HEK293 (cell line): ENCODE results near the gene POFUT2.
A peak's percentile ranks its signal among the peaks of the same experiment; 100 is the strongest.

Experiments used
- CTCF ChIA-PET: fragments of 350-600 bp; formaldehyde crosslinking; extraction: SDS; loops from one replicate; lab custom pipeline; 2021; ENCODE audit warnings: antibody characterized with exemption; lab: Yijun Ruan, JAX
- POLR2A ChIA-PET: fragments of 300-600 bp; formaldehyde crosslinking; extraction: SDS; loops from one replicate; lab custom pipeline; 2020; ENCODE audit warnings: antibody characterized with exemption, inconsistent platforms; lab: Yijun Ruan, JAX
- H3K27ac ChIP-seq: fragments of 200-500 bp; sonication (Bioruptor generic); 2 replicates; pipeline ENCODE4 v1.5.1; 2014; ENCODE audit warnings: low read depth, low read length, control low read depth, inconsistent platforms; ENCODE audit errors: extremely low read depth
- H3K36me3 ChIP-seq, 2 experiments: fragments of 200-500 bp in 1 of 2; sonication (Bioruptor generic) in 1 of 2; 1 replicate in 1 of 2; 2 replicates in 1 of 2; pipeline ENCODE4 v1.5.1; 2014 to 2017; ENCODE audit warnings: inconsistent platforms in 2 of 2, low read length in 2 of 2; ENCODE audit not compliant: control insufficient read depth in 2 of 2, insufficient read depth in 1 of 2
- H3K4me1 ChIP-seq: fragments of 200-500 bp; sonication (Bioruptor generic); 2 replicates; pipeline ENCODE4 v1.5.1; 2014; ENCODE audit warnings: mild to moderate bottlenecking, low read length, inconsistent platforms; ENCODE audit not compliant: control insufficient read depth, insufficient read depth
- H3K4me3 ChIP-seq: 2 replicates; pipeline ENCODE4 v1.5.1; 2011; ENCODE audit warnings: low read depth, mild to moderate bottlenecking, control low read depth, low read length, moderate library complexity
- H3K9me3 ChIP-seq: fragments of 200-500 bp; sonication (Bioruptor generic); 2 replicates; pipeline ENCODE4 v1.5.1; 2014; ENCODE audit warnings: low read depth, low read length, inconsistent platforms; ENCODE audit not compliant: control insufficient read depth, insufficient read depth
- BCL11A ChIP-seq: fragments of 450-650 bp; formaldehyde crosslinking; IDR thresholded peaks from 2 replicates; pipeline ENCODE4 v1.5.1; 2016; ENCODE audit warnings: low read depth, missing biosample characterization, missing genetic modification characterization
- GFI1B ChIP-seq: fragments of 450-650 bp; formaldehyde crosslinking; IDR thresholded peaks from 2 replicates; pipeline ENCODE4 v1.5.1; 2016; ENCODE audit warnings: missing biosample characterization, missing genetic modification characterization
- GLI4 ChIP-seq: fragments of 450-650 bp; formaldehyde crosslinking; IDR thresholded peaks from 2 replicates; pipeline ENCODE4 v1.5.1; 2016; ENCODE audit warnings: missing biosample characterization, missing genetic modification characterization
- HOXD13 ChIP-seq: sonication (generic); formaldehyde crosslinking; IDR thresholded peaks from 2 replicates; pipeline ENCODE4 v1.8.0; 2022; ENCODE audit warnings: missing genetic modification reagents, borderline replicate concordance
- KLF10 ChIP-seq: fragments of 450-650 bp; IDR thresholded peaks from 2 replicates; pipeline ENCODE4 v1.5.1; 2018; ENCODE audit warnings: missing biosample characterization, mild to moderate bottlenecking, missing genetic modification characterization
- PBX3 ChIP-seq: sonication (generic); formaldehyde crosslinking; IDR thresholded peaks from 2 replicates; pipeline ENCODE4 v1.8.1; 2022; ENCODE audit warnings: mild to moderate bottlenecking, moderate library complexity, missing genetic modification reagents
- REPIN1 ChIP-seq: fragments of 450-650 bp; formaldehyde crosslinking; IDR thresholded peaks from 2 replicates; pipeline ENCODE4 v1.5.1; 2017; ENCODE audit warnings: missing biosample characterization, missing genetic modification characterization, low read depth
- SCRT2 ChIP-seq: fragments of 450-650 bp; formaldehyde crosslinking; IDR thresholded peaks from 2 replicates; pipeline ENCODE4 v1.5.1; 2016; ENCODE audit warnings: missing biosample characterization, missing genetic modification characterization
- SP7 ChIP-seq: fragments of 450-650 bp; formaldehyde crosslinking; IDR thresholded peaks from 2 replicates; pipeline ENCODE4 v1.5.1; 2016; ENCODE audit warnings: missing biosample characterization, missing genetic modification characterization
- ZBTB17 ChIP-seq: fragments of 450-650 bp; formaldehyde crosslinking; IDR thresholded peaks from 2 replicates; pipeline ENCODE4 v1.5.1; 2016; ENCODE audit warnings: missing biosample characterization, missing genetic modification characterization
- ZBTB8A ChIP-seq: fragments of 450-650 bp; formaldehyde crosslinking; IDR thresholded peaks from 2 replicates; pipeline ENCODE4 v1.5.1; 2016; ENCODE audit warnings: missing biosample characterization, missing genetic modification characterization
- ZFHX2 ChIP-seq: fragments of 450-650 bp; formaldehyde crosslinking; conservative IDR thresholded peaks from 2 replicates; pipeline ENCODE4 v1.5.1; 2016; ENCODE audit warnings: missing biosample characterization, missing genetic modification characterization
- ZFP3 ChIP-seq: fragments of 450-650 bp; formaldehyde crosslinking; IDR thresholded peaks from 2 replicates; pipeline ENCODE4 v1.5.1; 2016; ENCODE audit warnings: low read depth, missing biosample characterization, missing genetic modification characterization
- ZIC2 ChIP-seq: fragments of 450-650 bp; formaldehyde crosslinking; IDR thresholded peaks from 2 replicates; pipeline ENCODE4 v1.5.1; 2016; ENCODE audit warnings: missing biosample characterization, missing genetic modification characterization
- ZNF16 ChIP-seq: fragments of 450-650 bp; formaldehyde crosslinking; IDR thresholded peaks from 2 replicates; pipeline ENCODE4 v1.5.1; 2016; ENCODE audit warnings: low read depth, missing biosample characterization, missing genetic modification characterization
- ZNF174 ChIP-seq: fragments of 450-650 bp; formaldehyde crosslinking; IDR thresholded peaks from 2 replicates; pipeline ENCODE4 v1.5.0; 2017; ENCODE audit warnings: missing biosample characterization, mild to moderate bottlenecking, missing genetic modification characterization
- ZNF221 ChIP-seq: fragments of 450-650 bp; formaldehyde crosslinking; IDR thresholded peaks from 2 replicates; pipeline ENCODE4 v1.5.1; 2017; ENCODE audit warnings: missing biosample characterization, missing genetic modification characterization, borderline replicate concordance
- ZNF280D ChIP-seq: fragments of 450-650 bp; formaldehyde crosslinking; IDR thresholded peaks from 2 replicates; pipeline ENCODE4 v1.5.1; 2016; ENCODE audit warnings: missing biosample characterization, missing genetic modification characterization
- ZNF404 ChIP-seq: fragments of 450-650 bp; formaldehyde crosslinking; IDR thresholded peaks from 2 replicates; pipeline ENCODE4 v1.5.1; 2017; ENCODE audit warnings: missing biosample characterization, missing genetic modification characterization
- ZNF48 ChIP-seq: fragments of 450-650 bp; formaldehyde crosslinking; IDR thresholded peaks from 2 replicates; pipeline ENCODE4 v1.5.1; 2016; ENCODE audit warnings: missing biosample characterization, missing genetic modification characterization
- ZNF501 ChIP-seq: fragments of 450-650 bp; formaldehyde crosslinking; IDR thresholded peaks from 2 replicates; pipeline ENCODE4 v1.5.1; 2016; ENCODE audit warnings: missing biosample characterization, missing genetic modification characterization
- ZNF530 ChIP-seq: fragments of 450-650 bp; formaldehyde crosslinking; IDR thresholded peaks from 2 replicates; pipeline ENCODE4 v1.5.1; 2016; ENCODE audit warnings: low read depth, missing biosample characterization, missing genetic modification characterization
- ZNF571 ChIP-seq: fragments of 450-650 bp; formaldehyde crosslinking; IDR thresholded peaks from 2 replicates; pipeline ENCODE4 v1.5.0; 2017; ENCODE audit warnings: missing biosample characterization, missing genetic modification characterization
- ZNF660 ChIP-seq: fragments of 450-650 bp; IDR thresholded peaks from 2 replicates; pipeline ENCODE4 v1.5.1; 2018; ENCODE audit warnings: missing biosample characterization, mild to moderate bottlenecking, missing genetic modification characterization
- ZNF768 ChIP-seq: fragments of 450-650 bp; formaldehyde crosslinking; IDR thresholded peaks from 2 replicates; pipeline ENCODE4 v1.5.1; 2018; ENCODE audit warnings: missing biosample characterization, mild to moderate bottlenecking, missing genetic modification characterization
- TF ChIP-seq, protein P1 (sequence below): fragments of 450-650 bp; formaldehyde crosslinking; IDR thresholded peaks from 2 replicates; pipeline ENCODE4 v1.5.1; 2016; ENCODE audit warnings: missing biosample characterization, missing genetic modification characterization
- TF ChIP-seq, protein P2 (sequence below): fragments of 450-650 bp; formaldehyde crosslinking; IDR thresholded peaks from 2 replicates; pipeline ENCODE4 v1.5.1; 2016; ENCODE audit warnings: missing biosample characterization, missing genetic modification characterization
- TF ChIP-seq, protein P3 (sequence below): fragments of 450-650 bp; formaldehyde crosslinking; IDR thresholded peaks from 2 replicates; pipeline ENCODE4 v1.5.1; 2016; ENCODE audit warnings: missing biosample characterization, missing genetic modification characterization

POFUT2 gene

GRCh38 chr21:45327441-45328197, 39.9 kb upstream of the POFUT2 start (continued):
- TF ChIP-seq ZNF768 (tag by site-specific recombination) (no peak), ZNF174 (tag by site-specific recombination) (no peak), ZNF530 (tag by site-specific recombination) (no peak), ZNF660 (no peak), ZBTB8A (tag by site-specific recombination) (no peak), GFI1B (tag by site-specific recombination) (no peak), ZNF48 (tag by site-specific recombination) (no peak)

GRCh38 chr21:45326891-45327440, 39.3 kb upstream of the POFUT2 start:
- no peaks in the 10 kb centered on the region for H3K36me3 ChIP-seq
- TF ChIP-seq ZNF221 (tag by site-specific recombination) (no peak), ZFHX2 (peak; percentile 47; the same call in 1 of the 2 replicates), ZBTB17 (no peak), PBX3 (CRISPR knock-in tag) (no peak), ZNF280D (no peak), ZNF501 (no peak), GLI4 (tag by site-specific recombination) (peak; percentile 99), ZNF571 (no peak), ZNF404 (tag by site-specific recombination) (no peak), ZIC2 (tag by site-specific recombination) (peak; percentile 59; the same call in 1 of the 2 replicates), ZNF16 (no peak), KLF10 (tag by site-specific recombination) (no peak), HOXD13 (no peak), REPIN1 (tag by site-specific recombination) (no peak), SCRT2 (tag by site-specific recombination) (peak; percentile 64), BCL11A (peak; percentile 29; the same call in 1 of the 2 replicates), ZFP3 (tag by site-specific recombination) (peak; percentile 69; the same call in 1 of the 2 replicates), SP7 (tag by site-specific recombination) (no peak)
- TF ChIP-seq, protein P1, sequence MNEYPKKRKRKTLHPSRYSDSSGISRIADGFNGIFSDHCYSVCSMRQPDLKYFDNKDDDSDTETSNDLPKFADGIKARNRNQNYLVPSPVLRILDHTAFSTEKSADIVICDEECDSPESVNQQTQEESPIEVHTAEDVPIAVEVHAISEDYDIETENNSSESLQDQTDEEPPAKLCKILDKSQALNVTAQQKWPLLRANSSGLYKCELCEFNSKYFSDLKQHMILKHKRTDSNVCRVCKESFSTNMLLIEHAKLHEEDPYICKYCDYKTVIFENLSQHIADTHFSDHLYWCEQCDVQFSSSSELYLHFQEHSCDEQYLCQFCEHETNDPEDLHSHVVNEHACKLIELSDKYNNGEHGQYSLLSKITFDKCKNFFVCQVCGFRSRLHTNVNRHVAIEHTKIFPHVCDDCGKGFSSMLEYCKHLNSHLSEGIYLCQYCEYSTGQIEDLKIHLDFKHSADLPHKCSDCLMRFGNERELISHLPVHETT (tag by site-specific recombination) = 0 out of 2 replicates have a peak, but pooled peaks have one; percentile 17
- TF ChIP-seq, protein P2, sequence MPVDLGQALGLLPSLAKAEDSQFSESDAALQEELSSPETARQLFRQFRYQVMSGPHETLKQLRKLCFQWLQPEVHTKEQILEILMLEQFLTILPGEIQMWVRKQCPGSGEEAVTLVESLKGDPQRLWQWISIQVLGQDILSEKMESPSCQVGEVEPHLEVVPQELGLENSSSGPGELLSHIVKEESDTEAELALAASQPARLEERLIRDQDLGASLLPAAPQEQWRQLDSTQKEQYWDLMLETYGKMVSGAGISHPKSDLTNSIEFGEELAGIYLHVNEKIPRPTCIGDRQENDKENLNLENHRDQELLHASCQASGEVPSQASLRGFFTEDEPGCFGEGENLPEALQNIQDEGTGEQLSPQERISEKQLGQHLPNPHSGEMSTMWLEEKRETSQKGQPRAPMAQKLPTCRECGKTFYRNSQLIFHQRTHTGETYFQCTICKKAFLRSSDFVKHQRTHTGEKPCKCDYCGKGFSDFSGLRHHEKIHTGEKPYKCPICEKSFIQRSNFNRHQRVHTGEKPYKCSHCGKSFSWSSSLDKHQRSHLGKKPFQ (tag by site-specific recombination) = no peak
- TF ChIP-seq, protein P3, sequence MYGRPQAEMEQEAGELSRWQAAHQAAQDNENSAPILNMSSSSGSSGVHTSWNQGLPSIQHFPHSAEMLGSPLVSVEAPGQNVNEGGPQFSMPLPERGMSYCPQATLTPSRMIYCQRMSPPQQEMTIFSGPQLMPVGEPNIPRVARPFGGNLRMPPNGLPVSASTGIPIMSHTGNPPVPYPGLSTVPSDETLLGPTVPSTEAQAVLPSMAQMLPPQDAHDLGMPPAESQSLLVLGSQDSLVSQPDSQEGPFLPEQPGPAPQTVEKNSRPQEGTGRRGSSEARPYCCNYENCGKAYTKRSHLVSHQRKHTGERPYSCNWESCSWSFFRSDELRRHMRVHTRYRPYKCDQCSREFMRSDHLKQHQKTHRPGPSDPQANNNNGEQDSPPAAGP = no peak

More at GRCh38 chr21:45326891-45327440, 39.3 kb upstream of the POFUT2 start:
- Histone ChIP-seq H3K9me3 (no peaks in the 10 kb centered on the region), H3K27ac (no peak overlapping the region), H3K4me1 (peaks cover 4% of the 10 kb centered on the region; the same call in 1 of the 2 replicates), H3K4me3 (no peak overlapping the region)
- CTCF ChIA-PET = no interaction called here
- POLR2A ChIA-PET = no interaction called here
